ENCODE data around the gene CA11. TPM values are rescaled to one million over a fixed set of nuclear protein-coding genes. Genes with fewer than 3 reads are reported as not detected.

The CA11 gene
- total and polyA plus RNA-seq, 9 of the 15 experiments (the other 6 are each of a cell fraction or from before 2014, with no cell fraction given) = 2.9 to 19.9 (median 8.3) TPM

DNA sequence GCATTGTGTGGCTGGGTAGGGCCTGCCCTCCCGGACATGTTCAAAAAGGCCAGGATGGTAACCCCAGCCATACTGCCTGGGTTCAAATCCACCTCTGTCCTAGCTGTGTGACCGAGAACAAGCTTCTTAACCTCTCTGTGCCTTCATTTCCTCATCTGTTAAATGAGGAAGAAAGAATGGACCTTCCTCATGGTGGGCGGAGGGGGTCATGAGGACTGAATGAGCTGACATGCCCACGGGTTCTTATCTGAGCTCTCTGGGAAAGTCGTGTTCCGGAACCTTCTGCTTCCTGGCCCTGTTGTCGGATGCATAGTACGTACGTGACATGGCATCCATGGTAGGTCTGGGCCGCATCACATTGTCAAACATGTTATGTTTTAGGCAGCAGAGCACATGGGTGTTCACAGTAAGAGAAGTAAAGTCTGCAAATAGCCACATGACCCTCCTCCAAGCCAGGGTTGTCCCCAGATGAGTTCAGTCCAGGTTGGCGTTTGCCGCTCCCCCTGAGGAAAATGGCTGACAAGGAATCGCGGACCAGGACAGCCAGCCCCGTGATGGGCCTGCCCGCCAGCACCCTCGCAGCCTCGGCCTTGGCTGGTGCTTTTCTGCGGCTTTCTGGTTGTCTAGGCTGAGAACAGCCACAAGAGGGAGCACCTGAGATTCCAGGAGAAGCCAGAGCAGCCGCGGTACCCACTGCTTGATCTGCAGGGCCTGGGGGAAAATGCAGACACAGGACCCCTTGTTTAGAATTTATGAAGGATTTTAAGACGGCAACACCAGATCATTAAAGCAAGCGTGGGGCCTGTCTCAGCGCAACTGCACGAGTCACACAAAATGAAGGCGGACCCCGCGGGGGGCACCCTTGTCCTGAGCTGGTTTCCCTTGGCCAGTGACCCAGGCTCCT, 29.2 kb upstream of the CA11 start (continued):
- TF ChIP-seq, protein P1, sequence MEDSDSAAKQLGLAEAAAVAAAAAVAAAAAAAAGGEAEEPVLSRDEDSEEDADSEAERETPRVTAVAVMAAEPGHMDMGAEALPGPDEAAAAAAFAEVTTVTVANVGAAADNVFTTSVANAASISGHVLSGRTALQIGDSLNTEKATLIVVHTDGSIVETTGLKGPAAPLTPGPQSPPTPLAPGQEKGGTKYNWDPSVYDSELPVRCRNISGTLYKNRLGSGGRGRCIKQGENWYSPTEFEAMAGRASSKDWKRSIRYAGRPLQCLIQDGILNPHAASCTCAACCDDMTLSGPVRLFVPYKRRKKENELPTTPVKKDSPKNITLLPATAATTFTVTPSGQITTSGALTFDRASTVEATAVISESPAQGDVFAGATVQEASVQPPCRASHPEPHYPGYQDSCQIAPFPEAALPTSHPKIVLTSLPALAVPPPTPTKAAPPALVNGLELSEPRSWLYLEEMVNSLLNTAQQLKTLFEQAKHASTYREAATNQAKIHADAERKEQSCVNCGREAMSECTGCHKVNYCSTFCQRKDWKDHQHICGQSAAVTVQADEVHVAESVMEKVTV (CRISPR knock-in tag; IDR thresholded peaks at IDR 0.05) = peak; percentile 38; the same call in 1 of the 2 replicates
- peak; percentile 55 for TF ChIP-seq ZFP36 (IDR thresholded peaks at IDR 0.05; ENCODE audit: low read depth, low read length, partially characterized antibody)
- TF ChIP-seq, protein P2, sequence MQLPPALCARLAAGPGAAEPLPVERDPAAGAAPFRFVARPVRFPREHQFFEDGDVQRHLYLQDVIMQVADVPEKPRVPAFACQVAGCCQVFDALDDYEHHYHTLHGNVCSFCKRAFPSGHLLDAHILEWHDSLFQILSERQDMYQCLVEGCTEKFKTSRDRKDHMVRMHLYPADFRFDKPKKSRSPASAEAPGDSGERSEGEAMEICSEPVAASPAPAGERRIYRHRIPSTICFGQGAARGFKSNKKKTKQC (CRISPR knock-in tag; IDR thresholded peaks at IDR 0.05) = 0 out of 2 replicates have a peak, but pooled peaks have one; percentile 53
- TF ChIP-seq CXXC5 (CRISPR knock-in tag; IDR thresholded peaks at IDR 0.05) = 0 out of 2 replicates have a peak, but pooled peaks have one; percentile 27
- peak in 1 of 2 experiments; percentile 16; a peak in 1 of 4 replicates for TF ChIP-seq NRF1 (conservative IDR thresholded peaks at IDR 0.05 in 1 of 2, IDR thresholded peaks at IDR 0.05 in 1 of 2)
- TF ChIP-seq, protein P3, sequence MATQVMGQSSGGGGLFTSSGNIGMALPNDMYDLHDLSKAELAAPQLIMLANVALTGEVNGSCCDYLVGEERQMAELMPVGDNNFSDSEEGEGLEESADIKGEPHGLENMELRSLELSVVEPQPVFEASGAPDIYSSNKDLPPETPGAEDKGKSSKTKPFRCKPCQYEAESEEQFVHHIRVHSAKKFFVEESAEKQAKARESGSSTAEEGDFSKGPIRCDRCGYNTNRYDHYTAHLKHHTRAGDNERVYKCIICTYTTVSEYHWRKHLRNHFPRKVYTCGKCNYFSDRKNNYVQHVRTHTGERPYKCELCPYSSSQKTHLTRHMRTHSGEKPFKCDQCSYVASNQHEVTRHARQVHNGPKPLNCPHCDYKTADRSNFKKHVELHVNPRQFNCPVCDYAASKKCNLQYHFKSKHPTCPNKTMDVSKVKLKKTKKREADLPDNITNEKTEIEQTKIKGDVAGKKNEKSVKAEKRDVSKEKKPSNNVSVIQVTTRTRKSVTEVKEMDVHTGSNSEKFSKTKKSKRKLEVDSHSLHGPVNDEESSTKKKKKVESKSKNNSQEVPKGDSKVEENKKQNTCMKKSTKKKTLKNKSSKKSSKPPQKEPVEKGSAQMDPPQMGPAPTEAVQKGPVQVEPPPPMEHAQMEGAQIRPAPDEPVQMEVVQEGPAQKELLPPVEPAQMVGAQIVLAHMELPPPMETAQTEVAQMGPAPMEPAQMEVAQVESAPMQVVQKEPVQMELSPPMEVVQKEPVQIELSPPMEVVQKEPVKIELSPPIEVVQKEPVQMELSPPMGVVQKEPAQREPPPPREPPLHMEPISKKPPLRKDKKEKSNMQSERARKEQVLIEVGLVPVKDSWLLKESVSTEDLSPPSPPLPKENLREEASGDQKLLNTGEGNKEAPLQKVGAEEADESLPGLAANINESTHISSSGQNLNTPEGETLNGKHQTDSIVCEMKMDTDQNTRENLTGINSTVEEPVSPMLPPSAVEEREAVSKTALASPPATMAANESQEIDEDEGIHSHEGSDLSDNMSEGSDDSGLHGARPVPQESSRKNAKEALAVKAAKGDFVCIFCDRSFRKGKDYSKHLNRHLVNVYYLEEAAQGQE (IDR thresholded peaks at IDR 0.05; ENCODE audit: borderline replicate concordance) = peak; percentile 85
- TF ChIP-seq, protein P3 (CRISPR knock-in tag; IDR thresholded peaks at IDR 0.05; ENCODE audit: low read depth) = no peak
- peak in 2 of 3 experiments; percentile 66 for TF ChIP-seq YY1 (IDR thresholded peaks at IDR 0.05; ENCODE audit: borderline replicate concordance in 1 of 3, control insufficient read depth in 1 of 3, extremely low read depth in 1 of 3, insufficient read depth in 3 of 3, insufficient read length in 1 of 3, insufficient replicate concordance in 2 of 3, low read depth in 1 of 3, low read length in 2 of 3)
- no peak for TF ChIP-seq GTF2A2 (tag; IDR thresholded peaks at IDR 0.05)
- peak; percentile 48 for TF ChIP-seq TEAD4 (IDR thresholded peaks at IDR 0.05; ENCODE audit: low read length)
- TF ChIP-seq TEAD4 (CRISPR knock-in tag; IDR thresholded peaks at IDR 0.05; ENCODE audit: borderline replicate concordance) = peak; percentile 77
- TF ChIP-seq BCOR (IDR thresholded peaks at IDR 0.05) = peak; percentile 58
- TF ChIP-seq, protein P4, sequence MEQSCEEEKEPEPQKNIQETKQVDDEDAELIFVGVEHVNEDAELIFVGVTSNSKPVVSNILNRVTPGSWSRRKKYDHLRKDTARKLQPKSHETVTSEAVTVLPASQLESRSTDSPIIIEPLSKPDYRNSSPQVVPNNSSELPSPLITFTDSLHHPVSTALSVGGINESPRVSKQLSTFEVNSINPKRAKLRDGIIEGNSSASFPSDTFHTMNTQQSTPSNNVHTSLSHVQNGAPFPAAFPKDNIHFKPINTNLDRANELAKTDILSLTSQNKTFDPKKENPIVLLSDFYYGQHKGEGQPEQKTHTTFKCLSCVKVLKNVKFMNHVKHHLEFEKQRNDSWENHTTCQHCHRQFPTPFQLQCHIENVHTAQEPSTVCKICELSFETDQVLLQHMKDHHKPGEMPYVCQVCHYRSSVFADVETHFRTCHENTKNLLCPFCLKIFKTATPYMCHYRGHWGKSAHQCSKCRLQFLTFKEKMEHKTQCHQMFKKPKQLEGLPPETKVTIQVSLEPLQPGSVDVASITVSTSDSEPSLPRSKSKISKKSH (CRISPR knock-in tag; IDR thresholded peaks at IDR 0.05) = no peak

All from K562 (cell line).